Sciatic nerve (tissue), 2 donors: Measurements from ENCODE around the gene TMCO4. TPM values are rescaled to one million over a fixed set of nuclear protein-coding genes. Genes with fewer than 3 reads are reported as not detected.

ENCODE experiments used
- ATAC-seq: fragments of 200-7000 bp; cut with Tn5 transposase; one replicate; pipeline ENCODE4 v1.9.1; 2020; ENCODE audit warnings: mild to moderate bottlenecking, moderate library complexity
- DNase-seq: peaks from one replicate; pipeline ENCODE4 v3.0.0-alpha.2; 2020; ENCODE audit warnings: low spot score
- intact Hi-C: fragments of 100-400 bp; cut with DNase I; formaldehyde crosslinking; loops from one replicate; pipeline ENCODE4 v1.14.2; 2022
- total RNA-seq: library from RNA; stranded (reverse); fragmentation: NEBNext Ultra II Directional; extraction: Animal tissue kit (Norgen Biotek cat#: 25700); gene quantifications from one replicate; pipeline ENCODE4 v1.2.1, GENCODE V29; 2021
- donor health status: DM: no; HTN: no; CAD: no.
- donor health status: DM: no; HTN: no; CAD: no.

TMCO4 gene
- total RNA-seq, 1 donor from 2014 or later: 23.0 TPM

DNA sequence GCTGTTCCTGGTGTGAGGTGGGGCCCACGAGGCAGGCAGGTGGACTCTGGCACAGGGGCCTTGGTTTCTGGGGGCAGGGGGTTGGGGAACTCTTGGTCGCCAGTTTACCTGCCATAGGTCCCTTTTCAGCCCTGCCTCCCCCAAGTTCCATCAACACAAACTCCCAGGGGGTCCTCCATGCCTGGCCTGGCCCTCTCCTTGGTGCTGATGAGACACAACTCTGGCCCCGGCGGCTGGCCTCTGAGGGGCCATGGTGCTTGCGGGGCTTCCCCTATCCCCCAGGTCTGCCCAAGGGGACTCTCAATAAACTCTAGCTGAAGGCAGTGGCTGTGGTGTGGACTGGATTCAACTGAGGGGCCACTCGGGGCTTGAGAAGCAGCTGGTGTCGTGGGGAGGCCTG, 119.1 kb downstream of the TMCO4 start:
- DNase-seq (no peak), ATAC-seq (no peak)
- intact Hi-C loops: no loop called here

DNA sequence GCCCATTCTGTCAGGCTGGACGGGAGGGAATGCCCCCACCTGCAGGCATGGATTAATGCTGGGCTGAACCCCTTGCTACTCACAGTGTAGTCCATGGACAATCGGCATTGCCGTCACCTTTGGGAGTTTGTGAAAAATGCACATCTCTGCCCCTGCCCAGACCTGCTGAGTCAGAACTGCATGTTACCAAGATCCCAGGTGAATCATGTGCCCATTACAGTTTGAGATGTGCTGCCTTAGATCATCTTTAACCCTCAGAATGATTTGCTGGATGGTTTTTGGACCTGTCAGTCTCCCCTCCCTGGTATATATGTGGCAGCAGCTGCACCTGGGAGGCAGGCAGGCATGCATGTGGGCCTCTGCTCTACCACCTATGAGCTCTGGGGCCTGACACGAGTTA, 120.0 kb downstream of the TMCO4 start:
- intact Hi-C loops: no loop called here
- ATAC-seq: no peak
- DNase-seq: no peak

DNA sequence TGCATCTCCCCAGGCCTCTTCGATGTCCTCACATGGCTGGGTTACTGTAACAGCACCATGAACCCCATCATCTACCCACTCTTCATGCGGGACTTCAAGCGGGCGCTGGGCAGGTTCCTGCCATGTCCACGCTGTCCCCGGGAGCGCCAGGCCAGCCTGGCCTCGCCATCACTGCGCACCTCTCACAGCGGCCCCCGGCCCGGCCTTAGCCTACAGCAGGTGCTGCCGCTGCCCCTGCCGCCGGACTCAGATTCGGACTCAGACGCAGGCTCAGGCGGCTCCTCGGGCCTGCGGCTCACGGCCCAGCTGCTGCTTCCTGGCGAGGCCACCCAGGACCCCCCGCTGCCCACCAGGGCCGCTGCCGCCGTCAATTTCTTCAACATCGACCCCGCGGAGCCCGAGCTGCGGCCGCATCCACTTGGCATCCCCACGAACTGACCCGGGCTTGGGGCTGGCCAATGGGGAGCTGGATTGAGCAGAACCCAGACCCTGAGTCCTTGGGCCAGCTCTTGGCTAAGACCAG, 120.7 kb downstream of the TMCO4 start:
- no peak for ATAC-seq
- intact Hi-C loops: no loop called here
- no peak for DNase-seq

DNA sequence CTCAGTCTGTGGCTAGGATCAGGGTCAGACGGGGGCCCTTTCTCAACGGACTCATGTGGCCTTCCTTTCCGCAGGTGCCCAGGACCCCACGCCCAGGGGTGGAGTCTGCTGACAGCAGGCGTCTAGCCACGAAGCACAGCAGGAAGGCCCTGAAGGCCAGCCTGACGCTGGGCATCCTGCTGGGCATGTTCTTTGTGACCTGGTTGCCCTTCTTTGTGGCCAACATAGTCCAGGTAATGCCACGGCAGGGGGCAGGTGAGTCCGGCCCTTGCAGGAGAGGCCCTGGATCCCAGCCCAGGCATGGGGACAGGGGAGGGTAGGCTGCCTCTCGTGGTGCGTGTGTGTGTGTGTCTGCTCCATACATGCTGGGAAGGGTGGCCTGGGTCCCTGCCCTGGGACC, 121.2 kb downstream of the TMCO4 start:
- DNase-seq: no peak
- ATAC-seq: no peak
- intact Hi-C loops: no loop called here

DNA sequence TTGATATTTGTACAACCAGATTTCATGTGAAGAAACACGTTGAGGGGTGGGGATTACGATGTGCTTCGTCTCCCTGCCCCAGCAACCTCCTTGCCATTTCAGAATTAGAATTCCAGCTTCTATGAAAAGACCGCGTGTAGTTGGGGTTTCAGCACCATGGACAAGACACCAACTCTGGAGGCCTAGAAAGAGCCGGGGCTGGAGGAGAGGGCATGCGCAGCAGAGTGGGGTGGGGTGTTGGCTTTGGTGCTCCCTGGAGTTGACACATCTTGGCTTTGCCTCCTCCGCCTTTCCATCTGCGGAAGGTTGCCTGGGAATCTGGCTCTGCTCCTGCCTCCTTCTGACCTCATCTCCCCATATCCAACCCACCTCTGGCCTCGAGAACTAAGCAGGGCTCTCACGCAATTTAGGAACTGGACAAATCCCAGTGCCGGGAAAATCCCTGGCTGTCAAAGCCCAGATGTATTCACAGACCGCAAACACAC, 123.2 kb downstream of the TMCO4 start:
- intact Hi-C loops: no loop called here
- DNase-seq: peak; percentile 77

DNA sequence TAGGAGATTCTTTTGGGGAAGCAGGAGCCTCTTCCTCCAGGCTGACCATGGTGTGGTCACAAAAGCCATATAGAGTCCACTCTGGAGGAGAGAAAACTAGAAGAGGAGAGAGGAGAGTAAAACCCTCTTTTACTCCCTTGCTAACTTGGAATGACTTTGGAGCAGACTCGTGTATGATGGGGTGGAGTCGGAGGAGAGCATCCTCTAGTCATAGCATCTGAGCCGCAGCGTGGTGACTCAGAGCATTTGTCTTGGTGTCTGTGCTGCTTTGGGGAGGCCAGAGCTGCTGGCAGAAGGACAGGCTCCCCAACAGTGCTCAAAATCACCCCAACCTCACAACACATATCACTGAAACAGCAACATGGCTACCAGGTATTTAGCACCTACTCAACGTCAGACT, 123.9 kb downstream of the TMCO4 start:
- DNase-seq (no peak), ATAC-seq (no peak)
- intact Hi-C loops: loop anchor here (1.0 kb wide), 1 partner anchor 27 kb away; no protein-coding TSS in a partner anchor

More for the DNA sequence above, 123.2 kb downstream of the TMCO4 start:
- ATAC-seq: peak; percentile 90

DNA sequence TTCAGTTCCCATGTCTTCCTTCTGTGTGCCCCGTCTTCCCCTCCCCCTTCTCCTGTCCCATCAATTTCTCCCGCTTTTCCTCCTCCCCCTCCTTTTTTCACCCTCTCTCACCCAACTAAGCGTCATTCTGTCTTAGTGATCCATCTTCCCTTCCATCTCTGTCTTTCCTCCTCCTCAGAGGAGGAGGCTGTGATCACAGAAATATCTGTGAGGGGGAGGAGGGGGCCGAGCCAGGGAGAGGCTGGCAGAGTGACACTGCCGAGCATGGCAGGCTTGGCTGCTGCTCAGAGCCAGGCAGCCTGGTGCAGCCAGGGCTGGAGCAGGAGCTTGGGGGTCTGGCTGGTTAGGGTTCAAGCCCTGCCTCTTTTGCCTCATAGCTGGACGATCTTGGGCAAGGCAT, 127.5 kb downstream of the TMCO4 start:
- no peak for DNase-seq
- intact Hi-C loops: no loop called here
- no peak for ATAC-seq

DNA sequence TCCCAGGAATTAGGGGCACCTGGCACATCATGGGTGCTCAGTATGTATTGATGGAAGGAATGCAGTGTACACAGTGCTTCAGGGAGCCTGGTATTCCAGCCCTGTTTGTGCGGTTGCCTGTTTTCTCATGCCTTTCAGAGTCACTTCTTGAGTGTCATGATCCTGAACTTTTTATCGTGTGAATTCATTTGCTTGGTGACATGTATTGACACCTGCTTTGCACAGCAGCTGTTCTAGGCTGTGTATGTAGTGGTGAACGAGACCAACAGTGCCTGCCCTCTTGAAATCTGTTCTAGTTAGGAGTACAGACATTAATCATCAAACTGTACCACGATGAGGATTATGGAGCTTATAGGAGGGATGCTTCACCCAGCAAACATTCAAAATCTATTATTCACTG, 128.9 kb downstream of the TMCO4 start:
- DNase-seq (no peak), ATAC-seq (no peak)
- intact Hi-C loops: no loop called here

DNA sequence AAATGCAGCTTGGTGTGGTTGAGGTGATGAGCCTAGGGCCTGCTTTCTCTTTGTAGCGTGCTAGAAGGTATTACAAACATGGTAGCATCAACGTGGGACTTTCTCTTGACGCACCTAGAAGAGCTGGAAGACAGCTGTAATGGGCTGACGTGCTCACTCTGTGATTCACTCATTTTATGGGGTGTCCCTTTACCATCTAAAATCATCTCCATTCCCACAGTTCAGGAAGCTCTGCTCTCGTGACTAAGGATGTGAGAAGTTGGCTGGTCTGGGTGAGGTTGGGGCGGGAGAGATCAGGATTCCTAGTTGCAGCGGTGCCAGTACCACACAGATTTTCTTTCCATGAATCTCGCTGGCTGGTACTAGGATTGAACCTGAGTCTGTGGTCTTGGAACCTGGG, 130.8 kb downstream of the TMCO4 start:
- intact Hi-C loops: no loop called here
- ATAC-seq: no peak
- no peak for DNase-seq

DNA sequence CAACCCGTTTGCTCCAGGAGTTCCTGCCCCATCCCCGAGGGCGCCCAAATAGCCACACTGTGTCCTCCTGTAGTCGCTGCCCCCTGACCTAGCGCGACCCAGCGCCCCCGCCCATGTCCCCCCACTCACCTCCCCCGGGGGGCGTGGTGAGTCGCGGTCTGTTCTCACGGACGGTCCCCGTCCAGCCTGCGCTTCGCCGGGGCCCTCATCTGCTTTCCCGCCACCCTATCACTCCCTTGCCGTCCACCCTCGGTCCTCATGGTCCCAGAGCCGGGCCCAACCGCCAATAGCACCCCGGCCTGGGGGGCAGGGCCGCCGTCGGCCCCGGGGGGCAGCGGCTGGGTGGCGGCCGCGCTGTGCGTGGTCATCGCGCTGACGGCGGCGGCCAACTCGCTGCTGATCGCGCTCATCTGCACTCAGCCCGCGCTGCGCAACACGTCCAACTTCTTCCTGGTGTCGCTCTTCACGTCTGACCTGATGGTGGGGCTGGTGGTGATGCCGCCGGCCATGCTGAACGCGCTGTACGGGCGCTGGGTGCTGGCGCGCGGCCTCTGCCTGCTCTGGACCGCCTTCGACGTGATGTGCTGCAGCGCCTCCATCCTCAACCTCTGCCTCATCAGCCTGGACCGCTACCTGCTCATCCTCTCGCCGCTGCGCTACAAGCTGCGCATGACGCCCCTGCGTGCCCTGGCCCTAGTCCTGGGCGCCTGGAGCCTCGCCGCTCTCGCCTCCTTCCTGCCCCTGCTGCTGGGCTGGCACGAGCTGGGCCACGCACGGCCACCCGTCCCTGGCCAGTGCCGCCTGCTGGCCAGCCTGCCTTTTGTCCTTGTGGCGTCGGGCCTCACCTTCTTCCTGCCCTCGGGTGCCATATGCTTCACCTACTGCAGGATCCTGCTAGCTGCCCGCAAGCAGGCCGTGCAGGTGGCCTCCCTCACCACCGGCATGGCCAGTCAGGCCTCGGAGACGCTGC, 133.9 kb downstream of the TMCO4 start:
- intact Hi-C loops: no loop called here
- DNase-seq (no peak), ATAC-seq (no peak)

DNA sequence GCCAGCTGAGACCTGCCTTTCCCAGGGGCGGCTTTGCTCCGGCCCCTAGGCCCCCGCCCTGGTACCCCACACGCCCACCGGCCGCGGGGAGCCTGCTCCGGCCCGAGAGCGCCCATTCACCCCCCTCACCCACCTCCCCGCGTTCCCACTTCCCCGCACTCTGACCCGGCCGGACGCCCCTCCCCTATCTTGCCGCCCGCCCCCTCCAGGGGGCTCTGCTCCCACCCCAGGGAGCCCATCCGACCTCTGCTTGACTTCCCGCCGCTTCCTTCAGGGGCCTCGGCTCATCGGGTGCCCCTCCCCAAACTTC, 134.6 kb downstream of the TMCO4 start:
- DNase-seq (no peak), ATAC-seq (no peak)
- intact Hi-C loops: no loop called here

DNA sequence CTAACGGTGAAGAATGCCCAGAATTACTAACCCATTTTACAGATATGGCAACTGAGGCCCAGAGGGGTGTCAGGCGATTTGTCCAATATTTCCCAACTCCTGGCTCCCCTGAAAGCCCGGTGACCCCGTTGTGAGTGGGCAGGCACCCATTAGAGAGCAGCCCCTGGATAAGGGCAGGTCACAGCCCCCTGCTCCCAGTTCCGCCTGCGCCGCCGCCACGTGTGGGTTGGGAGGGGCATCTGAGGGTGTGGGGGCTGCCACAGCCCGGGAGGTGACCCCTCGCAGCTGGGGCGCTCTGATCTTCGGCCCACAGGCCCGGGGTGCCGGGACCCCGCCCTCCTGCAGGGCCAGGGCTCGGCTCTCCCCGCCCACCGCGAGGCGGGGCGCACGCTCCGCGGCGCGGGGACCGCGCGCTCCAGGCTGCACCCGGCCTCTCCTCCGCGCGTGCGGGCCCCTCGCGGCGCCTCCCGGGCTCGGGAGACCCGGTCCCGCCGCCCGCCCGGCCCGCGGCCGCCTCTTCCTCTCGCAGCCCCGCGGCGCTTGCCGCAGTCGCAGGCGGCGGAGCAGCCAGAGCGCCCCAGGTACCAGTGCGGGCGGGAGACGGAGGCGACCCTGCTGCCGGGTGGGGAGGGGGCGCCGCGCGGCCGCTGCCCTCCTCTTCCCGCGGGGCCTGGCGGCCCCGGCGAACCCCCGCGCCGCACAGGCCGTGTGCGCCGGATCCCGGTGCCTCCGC, 135.1 kb downstream of the TMCO4 start, which contains the start of gene HTR6:
Gene HTR6 (plus strand): TSS at position 423 of the 733 bp plus-strand sequence. CDS start 879 bp downstream, outside the sequence.
- no peak for DNase-seq
- intact Hi-C loops: loop anchor here (5.0 kb wide), 1 partner anchor 1268 kb away; no protein-coding TSS in a partner anchor
- no peak for ATAC-seq

DNA sequence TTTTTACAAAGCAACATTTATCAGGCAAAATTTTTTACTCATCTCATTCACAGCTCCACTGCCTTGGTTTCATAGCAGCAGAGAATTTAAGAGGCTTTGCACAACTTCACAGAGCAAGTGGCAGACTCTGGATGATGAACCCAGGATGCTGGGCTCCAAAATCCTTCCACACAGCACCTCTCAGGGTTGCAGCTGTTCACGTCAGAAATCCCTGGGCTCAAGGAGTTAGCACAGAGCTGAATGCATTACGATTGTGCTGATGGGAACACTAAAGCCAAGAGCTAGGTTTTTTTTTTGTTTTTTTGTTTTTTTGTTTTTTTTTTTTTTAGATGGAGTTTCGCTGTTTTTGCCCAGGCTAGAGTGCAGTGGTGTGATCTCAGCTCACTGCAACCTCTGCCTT, 137.4 kb downstream of the TMCO4 start:
- no peak for DNase-seq
- ATAC-seq: no peak
- intact Hi-C loops: loop anchor here (5.0 kb wide), 1 partner anchor 1270 kb away; no protein-coding TSS in a partner anchor

DNA sequence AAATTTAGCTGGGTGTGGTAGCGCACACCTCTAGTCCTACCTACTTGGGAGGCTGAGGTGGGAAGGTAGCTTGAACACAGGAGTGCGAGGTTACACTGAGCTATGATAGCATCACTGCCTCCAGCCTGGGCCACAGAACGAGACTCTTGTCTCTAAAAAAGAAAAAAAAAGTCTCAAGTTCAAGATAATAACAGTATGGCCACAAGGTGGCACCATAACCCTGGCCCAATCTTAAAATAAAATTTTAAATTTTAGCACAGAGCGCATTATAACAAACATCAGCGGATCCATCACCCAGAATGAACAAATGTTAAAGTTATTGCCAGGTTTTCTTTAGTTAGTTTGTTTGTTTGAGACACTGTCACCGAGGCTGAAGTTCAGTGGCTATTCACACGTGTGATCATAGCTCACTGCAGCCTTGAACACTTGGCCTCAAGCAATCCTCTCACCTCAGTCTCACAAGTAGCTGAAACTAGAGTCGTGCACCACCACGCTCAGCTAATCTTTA, 137.9 kb downstream of the TMCO4 start:
- intact Hi-C loops: loop anchor here (5.0 kb wide), 1 partner anchor 1271 kb away; no protein-coding TSS in a partner anchor
- no peak for ATAC-seq

DNA sequence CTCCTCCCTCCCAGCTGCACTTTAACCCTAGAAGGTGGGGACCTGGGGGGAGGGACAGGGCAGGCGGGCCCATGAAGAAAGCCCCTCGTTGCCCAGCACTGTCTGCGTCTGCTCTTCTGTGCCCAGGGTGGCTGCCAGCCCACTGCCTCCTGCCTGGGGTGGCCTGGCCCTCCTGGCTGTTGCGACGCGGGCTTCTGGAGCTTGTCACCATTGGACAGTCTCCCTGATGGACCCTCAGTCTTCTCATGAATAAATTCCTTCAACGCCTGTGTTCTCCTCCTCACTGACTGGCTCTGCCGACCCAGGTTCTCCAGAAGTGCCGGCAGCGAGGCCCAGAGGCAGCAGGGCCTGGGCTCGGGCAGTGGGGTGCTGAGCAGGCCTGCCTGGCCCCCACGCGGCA, 141.5 kb downstream of the TMCO4 start:
- intact Hi-C loops: loop anchor here (10.0 kb wide), 1 partner anchor 163 kb away; no protein-coding TSS in a partner anchor
- no peak for DNase-seq
- ATAC-seq: no peak

More for the DNA sequence above, 137.9 kb downstream of the TMCO4 start:
- no peak for DNase-seq

DNA sequence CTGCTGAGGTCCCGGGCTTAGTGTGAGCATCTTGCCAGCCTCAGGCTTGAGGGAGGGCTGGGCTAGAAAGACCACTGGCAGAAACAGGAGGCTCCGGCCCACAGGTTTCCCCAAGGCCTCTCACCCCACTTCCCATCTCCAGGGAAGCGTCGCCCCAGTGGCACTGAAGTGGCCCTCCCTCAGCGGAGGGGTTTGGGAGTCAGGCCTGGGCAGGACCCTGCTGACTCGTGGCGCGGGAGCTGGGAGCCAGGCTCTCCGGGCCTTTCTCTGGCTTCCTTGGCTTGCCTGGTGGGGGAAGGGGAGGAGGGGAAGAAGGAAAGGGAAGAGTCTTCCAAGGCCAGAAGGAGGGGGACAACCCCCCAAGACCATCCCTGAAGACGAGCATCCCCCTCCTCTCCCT, 142.2 kb downstream of the TMCO4 start:
- intact Hi-C loops: loop anchor here (10.0 kb wide), 1 partner anchor 163 kb away; no protein-coding TSS in a partner anchor
- no peak for ATAC-seq
- no peak for DNase-seq

DNA sequence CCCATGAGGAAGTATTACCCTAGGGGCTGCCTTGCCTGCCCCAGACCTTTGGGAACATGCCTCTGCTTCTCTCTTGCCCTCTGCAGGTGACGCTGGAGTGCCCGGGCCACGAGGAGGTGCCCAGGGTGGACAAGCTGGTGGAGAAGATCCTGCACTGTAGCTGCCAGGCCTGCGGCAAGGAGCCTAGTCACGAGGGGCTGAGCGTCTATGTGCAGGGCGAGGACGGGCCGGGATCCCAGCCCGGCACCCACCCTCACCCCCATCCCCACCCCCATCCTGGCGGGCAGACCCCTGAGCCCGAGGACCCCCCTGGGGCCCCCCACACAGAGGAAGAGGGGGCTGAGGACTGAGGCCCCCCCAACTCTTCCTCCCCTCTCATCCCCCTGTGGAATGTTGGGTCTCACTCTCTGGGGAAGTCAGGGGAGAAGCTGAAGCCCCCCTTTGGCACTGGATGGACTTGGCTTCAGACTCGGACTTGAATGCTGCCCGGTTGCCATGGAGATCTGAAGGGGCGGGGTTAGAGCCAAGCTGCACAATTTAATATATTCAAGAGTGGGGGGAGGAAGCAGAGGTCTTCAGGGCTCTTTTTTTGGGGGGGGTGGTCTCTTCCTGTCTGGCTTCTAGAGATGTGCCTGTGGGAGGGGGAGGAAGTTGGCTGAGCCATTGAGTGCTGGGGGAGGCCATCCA, 142.8 kb downstream of the TMCO4 start:
- no peak for DNase-seq
- intact Hi-C loops: loop anchor here (10.0 kb wide), 1 partner anchor 162 kb away; no protein-coding TSS in a partner anchor
- ATAC-seq: no peak

DNA sequence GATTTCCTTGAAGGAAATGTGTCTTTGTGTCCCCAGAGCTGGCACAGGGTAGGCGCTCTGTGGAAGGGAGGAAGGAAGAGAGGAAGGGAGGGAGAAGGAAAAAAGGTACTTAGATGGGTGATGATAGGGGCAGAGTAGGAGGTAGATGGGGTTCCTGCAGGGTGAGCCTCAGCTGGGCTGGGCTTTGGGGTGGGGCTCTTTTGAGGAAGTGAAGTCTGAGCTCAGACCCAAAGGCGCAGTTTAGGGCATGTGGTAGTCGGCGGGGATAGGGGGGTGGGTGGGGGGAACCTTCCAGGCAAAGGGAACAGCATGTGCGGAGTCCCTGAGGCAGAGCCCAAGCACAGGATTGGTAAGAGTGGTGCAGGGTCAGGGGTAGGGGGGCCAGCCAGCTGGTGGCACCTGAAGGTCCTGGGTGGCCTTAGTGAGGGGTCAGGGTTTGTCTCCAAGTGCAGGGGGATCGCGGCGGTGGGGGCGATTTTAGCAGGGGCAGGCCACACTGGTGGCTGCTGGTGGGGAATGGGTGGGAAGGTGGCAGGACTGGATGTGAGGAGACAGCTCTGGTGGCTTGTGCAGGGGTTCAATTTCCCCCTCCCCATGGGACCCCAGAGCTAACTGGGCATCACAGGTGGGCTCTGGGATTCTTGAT, 143.5 kb downstream of the TMCO4 start:
- intact Hi-C loops: loop anchor here (10.0 kb wide), 1 partner anchor 161 kb away; no protein-coding TSS in a partner anchor
- ATAC-seq (no peak), DNase-seq (no peak)
